SIG-M5 (cell line): ENCODE results near the gene VPS35L.
"Not testable (repeated sequence)": the region's sequence is repeated elsewhere in the genome, so short reads cannot be mapped to it uniquely, and the experiment has no call there.

Experiments
- DNase-seq: peaks from one replicate; lab custom pipeline; 2025; lab: John Stamatoyannopoulos, UW

The VPS35L gene

GRCh38 chr16:19654147-19654546 is 98.6 kb downstream of the VPS35L start:
- DNase-seq, result no peak

- no peak for DNase-seq
These were observed 99.8 kb downstream of the VPS35L start for GRCh38 chr16:19655242-19655777.

GRCh38 chr16:19657831-19658230 is 102.3 kb downstream of the VPS35L start:
- no peak for DNase-seq

GRCh38 chr16:19659554-19659953 is 104.1 kb downstream of the VPS35L start:
- no peak for DNase-seq

- no peak for DNase-seq
These were observed 104.9 kb downstream of the VPS35L start for GRCh38 chr16:19660432-19660831.

- DNase-seq, result no peak
These were observed 106.8 kb downstream of the VPS35L start for GRCh38 chr16:19662351-19662750.

GRCh38 chr16:19664166-19664565 is 108.7 kb downstream of the VPS35L start:
- DNase-seq, result no peak

GRCh38 chr16:19665313-19665712 is 109.8 kb downstream of the VPS35L start:
- not testable (repeated sequence) for DNase-seq

- DNase-seq, result no peak
These were observed 111.0 kb downstream of the VPS35L start for GRCh38 chr16:19666477-19666876.

- no peak for DNase-seq
These were observed 116.9 kb downstream of the VPS35L start for GRCh38 chr16:19672378-19672777.

GRCh38 chr16:19674485-19674884 is 119.0 kb downstream of the VPS35L start:
- no peak for DNase-seq

- no peak for DNase-seq
These were observed 121.9 kb downstream of the VPS35L start for GRCh38 chr16:19677402-19677801.

GRCh38 chr16:19678804-19679203 is 123.3 kb downstream of the VPS35L start:
- no peak for DNase-seq

- DNase-seq, result not testable (repeated sequence)
These were observed 123.8 kb downstream of the VPS35L start for GRCh38 chr16:19679281-19679680.

GRCh38 chr16:19680881-19681340 is 125.4 kb downstream of the VPS35L start:
- DNase-seq, result no peak

- DNase-seq, result no peak
These were observed 126.1 kb downstream of the VPS35L start for GRCh38 chr16:19681637-19682036.

GRCh38 chr16:19683453-19684236 is 128.1 kb downstream of the VPS35L start:
- DNase-seq, result no peak

GRCh38 chr16:19685176-19685575 is 129.7 kb downstream of the VPS35L start:
- DNase-seq, result no peak

GRCh38 chr16:19687279-19687678 is 131.8 kb downstream of the VPS35L start:
- no peak for DNase-seq

- no peak for DNase-seq
These were observed 133.0 kb downstream of the VPS35L start for GRCh38 chr16:19688396-19689024.

- no peak for DNase-seq
These were observed 133.8 kb downstream of the VPS35L start for GRCh38 chr16:19689342-19689741.

- DNase-seq, result no peak
These were observed 134.7 kb downstream of the VPS35L start for GRCh38 chr16:19690196-19690595.

- no peak for DNase-seq
These were observed 135.7 kb downstream of the VPS35L start for GRCh38 chr16:19691161-19691711.
